Prostate gland (tissue), 2 donors: ENCODE results near the gene SPECC1. TPM values are rescaled to one million over a fixed set of nuclear protein-coding genes. Genes with fewer than 3 reads are reported as not detected.

Experiments used
- DNase-seq: peaks from one replicate; pipeline ENCODE4 v3.0.0-alpha.2; 2019; ENCODE audit warnings: low spot score
- H3K27ac ChIP-seq, 2 donors: fragments of 200-600 bp; sonication (generic); 2 replicates each; pipeline ENCODE4 v1.5.1; 2017 to 2019
- H3K27me3 ChIP-seq: fragments of 200-600 bp; sonication (generic); replicated peaks from 2 replicates; pipeline ENCODE4 v1.5.1; 2019; ENCODE audit not compliant: insufficient read depth
- H3K36me3 ChIP-seq, 2 donors: fragments of 200-600 bp; sonication (generic); 1 replicate in 1 of 2; 2 replicates in 1 of 2; pipeline versions ENCODE4 v1.5.1 to v1.8.1; 2017 to 2019
- H3K4me1 ChIP-seq: fragments of 200-600 bp; sonication (generic); replicated peaks from 2 replicates; pipeline ENCODE4 v1.5.1; 2019
- H3K4me3 ChIP-seq, 2 donors: fragments of 200-600 bp; sonication (generic); 2 replicates each; pipeline ENCODE4 v1.5.1; 2017 to 2019
- H3K9me3 ChIP-seq: fragments of 200-600 bp; sonication (generic); 2 replicates; pipeline ENCODE4 v1.5.1; 2017
- POLR2A ChIP-seq: fragments of 450-650 bp; IDR thresholded peaks from one replicate; pipeline ENCODE4 v1.6.1; 2016; ENCODE audit warnings: antibody characterized with exemption, mild to moderate bottlenecking
- POLR2AphosphoS5 ChIP-seq: sonication (generic); formaldehyde crosslinking; IDR thresholded peaks from one replicate; pipeline ENCODE4 v1.6.1; 2017; ENCODE audit warnings: antibody characterized with exemption
- WGBS: methylation state at CpG from one replicate; pipeline ENCODE4 v1.1.5; 2018; 5-methylcytosine and 5-hydroxymethylcytosine counted together
- intact Hi-C: fragments of 100-400 bp; cut with DNase I; formaldehyde crosslinking; loops from one replicate; pipeline ENCODE4 v1.14.2; 2022
- total RNA-seq, 2 donors: library from RNA; depleted of rRNA; stranded (reverse); fragments of >200 nt; gene quantifications; one replicate each; pipeline ENCODE4 v1.1.0, GENCODE V29; 2016
- TF ChIP-seq, protein P1 (sequence below), 4 experiments: fragments of 200-600 bp in 2 of 4; fragments of 450-650 bp in 2 of 4; sonication (generic) in 2 of 4; IDR thresholded peaks; 1 replicate in 3 of 4; 2 replicates in 1 of 4; pipeline ENCODE4 v1.5.1; 2016 to 2019; ENCODE audit warnings: antibody characterized with exemption in 4 of 4, mild to moderate bottlenecking in 2 of 4, moderate library complexity in 2 of 4

Gene SPECC1
- total RNA-seq, 2 donors from 2014 or later = 29.7 to 85.5 TPM

DNA sequence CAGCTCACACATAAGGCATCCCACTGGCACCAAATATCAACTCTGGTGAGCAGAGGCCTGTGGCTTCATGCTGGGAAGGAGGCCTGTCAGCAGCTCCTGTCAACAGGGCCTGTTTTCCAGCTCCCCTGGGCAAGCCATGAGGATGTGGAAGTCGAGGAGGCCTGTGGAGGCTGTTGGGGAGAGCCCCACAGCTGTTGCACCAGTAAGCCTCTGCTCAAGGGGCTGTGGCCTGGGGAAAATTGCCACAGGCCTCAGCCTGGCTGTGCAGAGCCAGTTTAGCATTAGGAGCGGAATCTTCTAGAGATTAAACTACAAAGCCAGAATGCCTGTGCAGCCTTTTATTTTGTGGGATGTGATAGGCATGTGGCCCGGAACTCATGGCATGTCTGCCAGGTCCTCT lies 202.1 kb downstream of the SPECC1 start:
- H3K4me3 ChIP-seq = no peak overlapping the region
- no peaks in the 10 kb centered on the region for H3K27me3 ChIP-seq
- H3K27ac ChIP-seq = no peak overlapping the region
- no peaks in the 10 kb centered on the region for H3K36me3 ChIP-seq
- no peaks in the 10 kb centered on the region for H3K9me3 ChIP-seq
- H3K4me1 ChIP-seq = no peaks in the 10 kb centered on the region
- intact Hi-C loops = no loop called here
- no peak for TF ChIP-seq POLR2AphosphoS5
- TF ChIP-seq POLR2A = no peak
- TF ChIP-seq, protein P1, sequence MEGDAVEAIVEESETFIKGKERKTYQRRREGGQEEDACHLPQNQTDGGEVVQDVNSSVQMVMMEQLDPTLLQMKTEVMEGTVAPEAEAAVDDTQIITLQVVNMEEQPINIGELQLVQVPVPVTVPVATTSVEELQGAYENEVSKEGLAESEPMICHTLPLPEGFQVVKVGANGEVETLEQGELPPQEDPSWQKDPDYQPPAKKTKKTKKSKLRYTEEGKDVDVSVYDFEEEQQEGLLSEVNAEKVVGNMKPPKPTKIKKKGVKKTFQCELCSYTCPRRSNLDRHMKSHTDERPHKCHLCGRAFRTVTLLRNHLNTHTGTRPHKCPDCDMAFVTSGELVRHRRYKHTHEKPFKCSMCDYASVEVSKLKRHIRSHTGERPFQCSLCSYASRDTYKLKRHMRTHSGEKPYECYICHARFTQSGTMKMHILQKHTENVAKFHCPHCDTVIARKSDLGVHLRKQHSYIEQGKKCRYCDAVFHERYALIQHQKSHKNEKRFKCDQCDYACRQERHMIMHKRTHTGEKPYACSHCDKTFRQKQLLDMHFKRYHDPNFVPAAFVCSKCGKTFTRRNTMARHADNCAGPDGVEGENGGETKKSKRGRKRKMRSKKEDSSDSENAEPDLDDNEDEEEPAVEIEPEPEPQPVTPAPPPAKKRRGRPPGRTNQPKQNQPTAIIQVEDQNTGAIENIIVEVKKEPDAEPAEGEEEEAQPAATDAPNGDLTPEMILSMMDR (IDR thresholded peaks at IDR 0.05) = no peak
- WGBS = 92% methylated on average over 3 of the region's 3 CpGs
- no peak for DNase-seq

DNA sequence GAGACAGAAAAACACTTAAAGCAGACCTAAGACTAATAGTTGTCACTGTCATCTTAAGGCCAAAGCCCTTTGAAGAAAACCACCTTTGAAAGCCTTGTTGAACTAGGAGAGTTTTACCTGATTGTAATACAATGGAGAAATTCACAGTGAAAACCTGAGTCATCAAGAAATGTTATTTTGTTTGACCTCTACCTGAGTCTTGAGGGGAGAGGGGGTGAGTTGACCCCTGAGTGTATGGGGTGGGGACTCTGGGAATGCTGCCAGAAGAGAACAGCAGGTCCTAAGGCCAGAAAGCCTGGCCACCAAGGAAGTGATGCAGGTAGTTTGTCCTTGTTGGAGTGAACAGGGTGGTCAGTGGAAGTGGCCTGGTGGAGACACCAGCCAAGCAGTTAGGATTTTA lies 204.3 kb downstream of the SPECC1 start:
- Histone ChIP-seq H3K36me3 (no peaks in the 10 kb centered on the region), H3K4me1 (no peaks in the 10 kb centered on the region), H3K9me3 (no peaks in the 10 kb centered on the region), H3K4me3 (no peak overlapping the region), H3K27ac (no peak overlapping the region), H3K27me3 (no peaks in the 10 kb centered on the region)
- TF ChIP-seq, protein P1 (IDR thresholded peaks at IDR 0.05) = no peak
- no peak for TF ChIP-seq POLR2A
- TF ChIP-seq POLR2AphosphoS5 = no peak
- intact Hi-C loops = no loop called here
- no peak for DNase-seq

DNA sequence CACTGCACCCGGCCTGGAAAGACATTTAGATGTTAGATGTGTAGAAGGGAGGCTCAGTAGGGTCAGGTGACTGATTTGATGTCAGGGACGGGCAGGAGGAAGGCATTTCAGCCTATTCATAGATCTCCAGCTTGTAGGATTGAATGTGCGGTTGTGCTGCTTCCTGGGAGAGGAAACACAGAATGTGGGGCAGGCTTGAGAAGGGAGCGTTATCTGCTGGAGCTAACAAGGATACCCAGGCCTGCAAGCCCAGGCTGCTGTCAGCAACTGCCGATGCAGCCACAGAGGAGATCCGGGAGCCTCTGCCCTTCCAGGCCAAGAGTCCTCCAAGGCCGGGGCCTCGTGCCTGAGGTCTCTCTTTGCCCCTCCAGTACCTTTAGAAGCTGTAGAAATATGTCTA lies 205.6 kb downstream of the SPECC1 start:
- intact Hi-C loops = no loop called here
- no peak for TF ChIP-seq POLR2AphosphoS5
- no peak for TF ChIP-seq POLR2A
- TF ChIP-seq, protein P1 (IDR thresholded peaks at IDR 0.05) = no peak
- Histone ChIP-seq H3K4me3 (no peak overlapping the region), H3K9me3 (no peaks in the 10 kb centered on the region), H3K36me3 (no peaks in the 10 kb centered on the region), H3K27me3 (no peaks in the 10 kb centered on the region), H3K4me1 (no peaks in the 10 kb centered on the region), H3K27ac (no peak overlapping the region)
- no peak for DNase-seq
- WGBS = 77% methylated on average over 8 of the region's 8 CpGs

DNA sequence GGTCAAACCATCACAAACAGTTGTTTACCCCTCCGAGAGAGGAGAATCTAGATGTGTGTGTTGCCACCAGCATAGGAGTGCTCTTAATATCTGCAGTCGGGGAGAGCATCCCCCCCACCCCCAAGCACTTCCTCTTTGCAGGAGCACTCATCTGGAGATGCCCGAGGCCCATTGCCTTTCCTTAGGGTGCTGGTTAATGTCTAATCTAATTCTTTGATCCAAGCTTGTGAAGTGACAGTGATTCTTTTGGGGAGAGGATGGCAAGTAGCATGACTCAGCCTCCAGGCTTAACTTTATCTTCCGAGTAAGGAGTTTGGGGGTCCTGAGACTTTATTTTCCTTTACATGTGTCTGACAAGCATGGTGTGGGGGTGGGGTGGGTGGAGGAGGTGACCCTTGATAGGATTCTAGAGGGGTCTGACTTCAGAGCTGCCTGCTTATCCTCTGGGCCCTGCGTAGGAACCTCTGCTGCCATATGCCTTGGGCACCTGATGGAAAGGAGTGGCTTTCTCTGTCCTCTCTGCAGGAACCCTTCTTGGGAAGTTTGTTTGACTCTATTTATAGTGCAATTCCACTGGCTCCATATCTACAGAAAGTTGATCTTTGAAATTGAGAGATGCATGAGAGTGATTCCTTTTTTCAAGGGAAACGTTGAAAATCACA lies 207.1 kb downstream of the SPECC1 start:
- intact Hi-C loops = no loop called here

DNA sequence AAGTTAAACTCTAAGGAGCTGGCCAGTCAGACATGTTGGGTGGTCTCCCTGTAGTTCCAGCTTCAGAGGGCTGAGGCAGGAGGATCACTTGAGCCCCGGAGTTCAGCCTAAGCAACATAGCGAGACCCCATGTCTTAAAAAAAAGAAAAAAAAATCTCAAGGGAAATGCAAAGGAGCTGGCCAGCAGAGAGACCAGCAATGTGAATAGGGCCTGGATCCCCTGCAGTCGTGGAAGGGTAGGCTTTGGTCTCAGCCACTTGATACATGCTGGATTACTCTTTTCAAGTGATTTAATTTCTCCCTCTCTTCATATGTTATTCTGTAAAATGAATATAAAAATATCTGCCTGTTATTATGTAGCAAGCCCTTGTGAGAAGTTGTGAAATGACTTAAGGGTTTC lies 207.7 kb downstream of the SPECC1 start:
- 77% methylated on average over 3 of the region's 3 CpGs for WGBS
- TF ChIP-seq POLR2A = no peak
- TF ChIP-seq, protein P1 (IDR thresholded peaks at IDR 0.05) = no peak
- Histone ChIP-seq H3K4me3 (no peak overlapping the region), H3K4me1 (no peaks in the 10 kb centered on the region), H3K36me3 (no peaks in the 10 kb centered on the region), H3K27ac (no peak overlapping the region), H3K27me3 (no peaks in the 10 kb centered on the region), H3K9me3 (no peaks in the 10 kb centered on the region)
- no peak for DNase-seq
- intact Hi-C loops = no loop called here

More for the DNA sequence above, 207.1 kb downstream of the SPECC1 start:
- H3K36me3 ChIP-seq = no peaks in the 10 kb centered on the region
- TF ChIP-seq, protein P1 (IDR thresholded peaks at IDR 0.05) = no peak
- TF ChIP-seq POLR2A (no peak), POLR2AphosphoS5 (no peak)
- H3K9me3 ChIP-seq = no peaks in the 10 kb centered on the region
- H3K4me3 ChIP-seq = no peak overlapping the region
- no peaks in the 10 kb centered on the region for H3K4me1 ChIP-seq
- DNase-seq = no peak
- no peaks in the 10 kb centered on the region for H3K27me3 ChIP-seq
- H3K27ac ChIP-seq = no peak overlapping the region
- 78% methylated on average over 6 of the region's 6 CpGs for WGBS
